Progenitor cell of endocrine pancreas (in vitro differentiated cells): ENCODE data around the gene CHPF2. TPM values are rescaled to one million over a fixed set of nuclear protein-coding genes. Genes with fewer than 3 reads are reported as not detected.

Experiments used
- DNase-seq: peaks from one replicate; pipeline ENCODE4 v3.0.0; 2021; ENCODE audit warnings: low spot score; ENCODE audit not compliant: unreplicated experiment
- H3K27ac Mint-ChIP-seq: 2 replicates; pipeline ENCODE4 v1.8.0; 2021; ENCODE audit warnings: mild to moderate bottlenecking, moderate library complexity, mixed read lengths
- H3K27me3 Mint-ChIP-seq: 2 replicates; pipeline ENCODE4 v1.8.0; 2021; ENCODE audit warnings: mixed read lengths
- H3K36me3 Mint-ChIP-seq: 2 replicates; pipeline ENCODE4 v1.8.0; 2022; ENCODE audit warnings: mixed read lengths; ENCODE audit not compliant: insufficient read depth
- H3K4me1 Mint-ChIP-seq: 2 replicates; pipeline ENCODE4 v1.8.0; 2021; ENCODE audit warnings: low read depth, mixed read lengths
- H3K4me3 Mint-ChIP-seq: 2 replicates; pipeline ENCODE4 v1.8.0; 2021; ENCODE audit warnings: low read depth, mild to moderate bottlenecking, moderate library complexity, mixed read lengths
- H3K9me3 Mint-ChIP-seq: 2 replicates; pipeline ENCODE4 v1.8.0; 2021; ENCODE audit warnings: low read depth, mixed read lengths
- total RNA-seq: library from RNA; stranded (reverse); gene quantifications from 2 replicates; pipeline ENCODE4 v1.2.1, GENCODE V29; 2021
- TF ChIP-seq, protein P1 (sequence below): fragments of 200-600 bp; sonication (generic); IDR thresholded peaks from one replicate; pipeline ENCODE4 v1.5.0; 2021; ENCODE audit warnings: antibody characterized with exemption, mild to moderate bottlenecking; ENCODE audit not compliant: unreplicated experiment

CHPF2 gene
- total RNA-seq, 1 donor from 2014 or later = 42.2 TPM

DNA sequence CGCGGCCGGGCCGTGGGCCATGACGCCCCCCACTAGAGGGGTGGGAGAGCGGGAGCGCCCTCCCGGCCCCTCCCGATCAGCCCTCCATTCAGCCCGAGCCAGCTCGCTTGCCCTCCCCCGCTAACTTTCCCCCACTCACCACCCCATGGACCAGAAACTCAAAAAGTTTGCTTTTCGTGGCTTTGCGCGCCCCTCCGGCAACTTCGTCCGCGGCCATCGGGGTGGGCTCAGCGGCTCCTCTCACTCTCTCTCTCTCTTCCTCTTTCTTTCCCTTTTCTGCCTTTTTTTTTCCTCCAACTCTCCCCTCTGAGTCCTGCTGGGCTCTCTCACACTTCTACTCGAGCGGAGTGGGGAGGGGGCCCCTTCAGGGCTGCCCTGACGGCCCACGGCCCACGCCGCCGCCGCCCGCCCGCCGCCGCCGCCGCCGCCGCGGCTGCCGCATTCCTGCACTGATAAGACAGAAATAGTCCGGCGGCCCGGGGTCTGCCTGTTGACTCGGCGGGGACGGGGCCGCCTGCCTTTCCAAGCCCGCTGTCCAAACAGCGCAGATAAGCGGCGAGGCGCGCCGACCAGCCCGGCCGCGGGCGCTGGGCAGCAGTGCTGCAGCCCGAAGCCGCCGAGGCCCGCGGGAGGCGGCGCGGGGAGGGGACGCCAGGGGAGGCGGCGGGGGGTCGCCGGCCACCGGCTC lies 16.2 kb downstream of the CHPF2 start, which contains the start of gene SMARCD3:
TSS of gene SMARCD3 (minus strand) at position 349 of the 688 bp plus-strand sequence. CDS start at position 217, 132 bp downstream.
- Mint-ChIP-seq H3K36me3 (no peaks in the 10 kb centered on the region), H3K4me1 (peaks cover 35% of the 10 kb centered on the region), H3K9me3 (no peaks in the 10 kb centered on the region), H3K27me3 (peaks cover 19% of the 10 kb centered on the region), H3K4me3 (peak within 1 kb of the TSS; percentile 91), H3K27ac (peak within 1 kb of the TSS; percentile 95)
- peak; percentile 85 for DNase-seq
- TF ChIP-seq, protein P1, sequence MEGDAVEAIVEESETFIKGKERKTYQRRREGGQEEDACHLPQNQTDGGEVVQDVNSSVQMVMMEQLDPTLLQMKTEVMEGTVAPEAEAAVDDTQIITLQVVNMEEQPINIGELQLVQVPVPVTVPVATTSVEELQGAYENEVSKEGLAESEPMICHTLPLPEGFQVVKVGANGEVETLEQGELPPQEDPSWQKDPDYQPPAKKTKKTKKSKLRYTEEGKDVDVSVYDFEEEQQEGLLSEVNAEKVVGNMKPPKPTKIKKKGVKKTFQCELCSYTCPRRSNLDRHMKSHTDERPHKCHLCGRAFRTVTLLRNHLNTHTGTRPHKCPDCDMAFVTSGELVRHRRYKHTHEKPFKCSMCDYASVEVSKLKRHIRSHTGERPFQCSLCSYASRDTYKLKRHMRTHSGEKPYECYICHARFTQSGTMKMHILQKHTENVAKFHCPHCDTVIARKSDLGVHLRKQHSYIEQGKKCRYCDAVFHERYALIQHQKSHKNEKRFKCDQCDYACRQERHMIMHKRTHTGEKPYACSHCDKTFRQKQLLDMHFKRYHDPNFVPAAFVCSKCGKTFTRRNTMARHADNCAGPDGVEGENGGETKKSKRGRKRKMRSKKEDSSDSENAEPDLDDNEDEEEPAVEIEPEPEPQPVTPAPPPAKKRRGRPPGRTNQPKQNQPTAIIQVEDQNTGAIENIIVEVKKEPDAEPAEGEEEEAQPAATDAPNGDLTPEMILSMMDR = no peak

DNA sequence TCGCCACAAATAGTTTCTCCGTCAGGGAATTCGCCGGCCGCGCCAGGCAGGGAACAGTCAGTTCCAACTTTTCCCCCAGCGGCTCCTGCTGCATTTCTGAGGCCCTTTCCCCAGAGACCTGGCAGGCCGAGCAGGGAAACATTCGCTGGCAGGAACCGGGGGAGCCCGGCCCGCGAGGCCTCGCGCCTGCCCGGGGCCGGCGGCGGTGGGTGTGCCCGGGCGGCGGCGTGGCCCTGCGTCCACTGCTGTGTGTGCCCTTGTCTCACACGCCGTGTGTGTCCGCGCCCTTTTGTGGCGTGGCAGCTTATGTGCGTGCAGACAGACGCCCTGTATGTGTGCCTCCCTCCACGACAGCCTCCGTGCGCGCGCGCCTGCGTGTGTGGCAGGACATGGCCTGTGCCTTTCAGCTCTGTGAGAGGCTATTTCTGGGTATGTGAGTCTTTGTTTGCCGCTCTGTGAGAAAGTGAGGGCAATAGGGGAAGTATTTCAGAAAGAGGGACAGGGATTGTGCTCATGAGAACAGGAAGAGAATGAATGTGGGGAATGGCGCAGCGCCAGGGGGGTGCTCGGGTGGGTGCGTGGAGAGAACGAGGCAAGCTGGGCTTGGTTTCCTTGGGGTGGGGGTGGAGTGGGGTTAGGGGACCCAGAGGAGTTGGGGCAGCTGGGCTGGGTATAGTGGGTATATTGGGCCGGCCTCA lies 16.9 kb downstream of the CHPF2 start:
- Mint-ChIP-seq H3K27ac (peak overlapping the region; percentile 94), H3K4me3 (peak overlapping the region; percentile 70)

DNA sequence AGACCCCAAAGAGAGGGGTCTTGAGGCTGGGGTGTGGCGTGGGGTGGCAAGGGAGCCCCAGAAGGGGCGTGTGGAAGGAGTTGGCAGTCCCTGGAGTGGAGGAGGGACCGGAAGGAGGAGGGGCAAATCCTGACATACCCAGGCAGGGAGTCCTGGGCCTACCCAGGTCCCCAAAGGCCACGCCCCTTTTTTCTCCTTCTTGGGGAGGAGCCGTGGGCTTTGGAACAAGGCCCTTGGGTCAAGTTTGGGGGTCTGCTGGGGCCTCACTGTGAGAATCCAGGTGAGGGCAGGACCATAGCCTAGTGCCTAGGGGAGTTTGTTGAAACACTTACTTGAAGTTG lies 17.4 kb downstream of the CHPF2 start:
- peak overlapping the region; percentile 73 for H3K27ac Mint-ChIP-seq
- no peak for DNase-seq
- H3K4me1 Mint-ChIP-seq = peaks cover 35% of the 10 kb centered on the region
- TF ChIP-seq, protein P1 = no peak
- H3K4me3 Mint-ChIP-seq = peak overlapping the region; percentile 70
- H3K36me3 Mint-ChIP-seq = no peaks in the 10 kb centered on the region
- H3K9me3 Mint-ChIP-seq = no peaks in the 10 kb centered on the region
- peaks cover 22% of the 10 kb centered on the region for H3K27me3 Mint-ChIP-seq

More for the DNA sequence above, 16.9 kb downstream of the CHPF2 start:
- TF ChIP-seq, protein P1 = no peak
- Mint-ChIP-seq H3K36me3 (no peaks in the 10 kb centered on the region), H3K27me3 (peaks cover 19% of the 10 kb centered on the region), H3K9me3 (no peaks in the 10 kb centered on the region), H3K4me1 (peaks cover 35% of the 10 kb centered on the region)
- DNase-seq = no peak

- Mint-ChIP-seq H3K27ac (peak overlapping the region; percentile 90), H3K9me3 (no peaks in the 10 kb centered on the region), H3K36me3 (no peaks in the 10 kb centered on the region), H3K27me3 (peaks cover 30% of the 10 kb centered on the region), H3K4me1 (peaks cover 35% of the 10 kb centered on the region), H3K4me3 (peak overlapping the region; percentile 75)
- no peak for DNase-seq
- TF ChIP-seq, protein P1 = no peak
These were observed 18.2 kb downstream of the CHPF2 start for GRCh38 chr7:151250181-151251132.

DNA sequence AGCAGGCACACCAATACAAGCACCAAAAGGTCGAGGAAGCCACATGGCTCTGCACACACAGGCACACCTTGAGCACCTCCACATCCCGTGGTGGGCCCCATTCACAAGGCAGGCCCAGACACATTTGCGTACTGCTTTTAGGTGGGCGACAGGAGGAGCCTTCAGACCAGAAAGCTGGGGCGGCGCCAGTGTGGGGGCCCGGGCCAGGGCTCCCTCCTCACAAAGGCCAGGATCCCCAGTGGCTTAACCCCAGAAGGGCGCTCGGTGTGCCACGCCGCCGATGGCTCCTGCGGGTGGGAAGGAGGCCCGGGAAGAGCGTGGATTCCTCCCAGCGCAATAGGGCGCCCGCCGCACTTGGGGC lies 19.0 kb downstream of the CHPF2 start:
- Mint-ChIP-seq H3K4me1 (peaks cover 35% of the 10 kb centered on the region), H3K27me3 (peaks cover 32% of the 10 kb centered on the region), H3K36me3 (no peaks in the 10 kb centered on the region), H3K4me3 (peak overlapping the region; percentile 75), H3K9me3 (no peaks in the 10 kb centered on the region), H3K27ac (peak overlapping the region; percentile 90)
- TF ChIP-seq, protein P1 = no peak
- DNase-seq = no peak
